ENCODE results near the gene MEMO1. TPM values are rescaled to one million over a fixed set of nuclear protein-coding genes. Genes with fewer than 3 reads are reported as not detected.

MEMO1 gene
- total and polyA plus RNA-seq, 4 donors = 22.4 to 32.9 (median 27.3) TPM

DNA sequence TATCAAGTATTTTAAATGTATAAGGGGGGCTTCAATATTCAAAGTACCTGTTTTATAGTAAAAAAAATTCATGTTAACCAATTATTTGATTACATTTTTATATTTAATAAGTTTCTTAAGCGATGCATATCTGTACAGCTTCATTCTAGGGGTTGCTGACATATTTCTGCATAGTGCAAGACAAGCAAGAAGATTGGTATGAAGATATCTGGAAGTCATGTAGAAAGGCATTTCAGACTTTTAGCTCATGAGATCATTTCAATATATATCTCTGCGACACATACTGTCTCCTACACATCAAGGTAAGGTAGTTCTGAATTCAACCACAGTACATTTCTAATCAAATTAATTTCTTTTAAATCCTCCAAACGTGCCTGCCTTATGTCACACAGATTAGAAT is 73.1 kb downstream of the MEMO1 start:
- no peak for DNase-seq (ENCODE audit: low spot score)
- Histone ChIP-seq H3K9me3 (ENCODE audit: control insufficient read depth in 4 of 4, low read length in 3 of 4) (no peaks in the 10 kb centered on the region), H3K9ac (ENCODE audit: low read depth in 1 of 2, low read length in 2 of 2) (no peak overlapping the region), H3K36me3 (ENCODE audit: control insufficient read depth in 4 of 4, insufficient read depth in 3 of 4, low read depth in 1 of 4, low read length in 3 of 4) (peaks cover 3 to 9% (median 6%) of the 10 kb centered on the region in 4 donors), H3K4me3 (ENCODE audit: low read depth in 1 of 3, low read length in 3 of 3) (no peak overlapping the region), H3K27ac (ENCODE audit: low read depth in 1 of 2, low read length in 2 of 2) (no peak overlapping the region), H3K4me1 (ENCODE audit: control insufficient read depth in 4 of 4, insufficient read depth in 4 of 4, low read length in 3 of 4) (peaks cover 0 to 2% (median 0%) of the 10 kb centered on the region in 4 donors), H3K27me3 (ENCODE audit: control insufficient read depth in 4 of 4, insufficient read depth in 4 of 4, low read length in 3 of 4) (no peaks in the 10 kb centered on the region)
- TF ChIP-seq TAF1 (conservative IDR thresholded peaks at IDR 0.05) = no peak
- WGBS = 95% methylated on average over 3 of the region's 3 CpGs

GRCh38 chr2:31935370-31935769 is 75.4 kb downstream of the MEMO1 start:
- H3K9ac ChIP-seq (ENCODE audit: low read depth in 1 of 2, low read length in 2 of 2) = no peak overlapping the region
- H3K9me3 ChIP-seq (ENCODE audit: control insufficient read depth in 4 of 4, low read length in 3 of 4) = no peaks in the 10 kb centered on the region
- H3K36me3 ChIP-seq (ENCODE audit: control insufficient read depth in 4 of 4, insufficient read depth in 3 of 4, low read depth in 1 of 4, low read length in 3 of 4) = peaks cover 0 to 2% (median under 1%) of the 10 kb centered on the region in 4 donors
- H3K4me1 ChIP-seq (ENCODE audit: control insufficient read depth in 4 of 4, insufficient read depth in 4 of 4, low read length in 3 of 4) = peaks cover 0 to 2% (median 0%) of the 10 kb centered on the region in 4 donors
- H3K4me3 ChIP-seq (ENCODE audit: low read depth in 1 of 3, low read length in 3 of 3) = no peak overlapping the region
- TF ChIP-seq RXRA (IDR thresholded peaks at IDR 0.05) = no peak
- no peak for TF ChIP-seq REST (IDR thresholded peaks at IDR 0.05)
- no peak for TF ChIP-seq TAF1 (conservative IDR thresholded peaks at IDR 0.05)
- TF ChIP-seq, protein P1, sequence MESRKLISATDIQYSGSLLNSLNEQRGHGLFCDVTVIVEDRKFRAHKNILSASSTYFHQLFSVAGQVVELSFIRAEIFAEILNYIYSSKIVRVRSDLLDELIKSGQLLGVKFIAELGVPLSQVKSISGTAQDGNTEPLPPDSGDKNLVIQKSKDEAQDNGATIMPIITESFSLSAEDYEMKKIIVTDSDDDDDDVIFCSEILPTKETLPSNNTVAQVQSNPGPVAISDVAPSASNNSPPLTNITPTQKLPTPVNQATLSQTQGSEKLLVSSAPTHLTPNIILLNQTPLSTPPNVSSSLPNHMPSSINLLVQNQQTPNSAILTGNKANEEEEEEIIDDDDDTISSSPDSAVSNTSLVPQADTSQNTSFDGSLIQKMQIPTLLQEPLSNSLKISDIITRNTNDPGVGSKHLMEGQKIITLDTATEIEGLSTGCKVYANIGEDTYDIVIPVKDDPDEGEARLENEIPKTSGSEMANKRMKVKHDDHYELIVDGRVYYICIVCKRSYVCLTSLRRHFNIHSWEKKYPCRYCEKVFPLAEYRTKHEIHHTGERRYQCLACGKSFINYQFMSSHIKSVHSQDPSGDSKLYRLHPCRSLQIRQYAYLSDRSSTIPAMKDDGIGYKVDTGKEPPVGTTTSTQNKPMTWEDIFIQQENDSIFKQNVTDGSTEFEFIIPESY (IDR thresholded peaks at IDR 0.05) = no peak
- no peak for TF ChIP-seq FOXA2 (IDR thresholded peaks at IDR 0.05)
- TF ChIP-seq CTCF (IDR thresholded peaks at IDR 0.05; ENCODE audit: low read depth, low read length, missing input control) = no peak
- TF ChIP-seq HNF4G (IDR thresholded peaks at IDR 0.05) = no peak
- TF ChIP-seq JUND (IDR thresholded peaks at IDR 0.05) = no peak
- TF ChIP-seq FOXA1 (IDR thresholded peaks at IDR 0.05) = no peak
- TF ChIP-seq YY1 (IDR thresholded peaks at IDR 0.05) = no peak
- TF ChIP-seq HNF4A (conservative IDR thresholded peaks at IDR 0.05) = no peak
- TF ChIP-seq GABPA (IDR thresholded peaks at IDR 0.05 in 1 of 2, conservative IDR thresholded peaks at IDR 0.05 in 1 of 2) = no peak
- no peak for TF ChIP-seq SP1 (IDR thresholded peaks at IDR 0.05)
- TF ChIP-seq NR2F2 (IDR thresholded peaks at IDR 0.05) = no peak
- no peak for TF ChIP-seq ATF3 (IDR thresholded peaks at IDR 0.05)
- H3K27ac ChIP-seq (ENCODE audit: low read depth in 1 of 2, low read length in 2 of 2) = no peak overlapping the region
- 88% methylated on average over 4 of the region's 4 CpGs for WGBS
- H3K27me3 ChIP-seq (ENCODE audit: control insufficient read depth in 4 of 4, insufficient read depth in 4 of 4, low read length in 3 of 4) = no peaks in the 10 kb centered on the region
- no peak for DNase-seq (ENCODE audit: low spot score)

Data from liver (tissue), 9 donors.